22Rv1 (cell line): Measurements from ENCODE around the gene CASP8.
A peak's percentile ranks its signal among the peaks of the same experiment; 100 is the strongest.

Experiments used
- H3K27ac ChIP-seq: fragments of 450-650 bp; 2 replicates; pipeline ENCODE4 v1.5.1; 2017
- ZFX ChIP-seq: fragments of 450-650 bp; IDR thresholded peaks from 2 replicates; pipeline ENCODE4 v1.6.1; 2017; ENCODE audit warnings: antibody characterized with exemption, borderline replicate concordance
- TF ChIP-seq, protein P1 (sequence below): fragments of 450-650 bp; IDR thresholded peaks from 2 replicates; pipeline ENCODE4 v1.5.1; 2017; ENCODE audit warnings: mild to moderate bottlenecking

Gene CASP8

DNA sequence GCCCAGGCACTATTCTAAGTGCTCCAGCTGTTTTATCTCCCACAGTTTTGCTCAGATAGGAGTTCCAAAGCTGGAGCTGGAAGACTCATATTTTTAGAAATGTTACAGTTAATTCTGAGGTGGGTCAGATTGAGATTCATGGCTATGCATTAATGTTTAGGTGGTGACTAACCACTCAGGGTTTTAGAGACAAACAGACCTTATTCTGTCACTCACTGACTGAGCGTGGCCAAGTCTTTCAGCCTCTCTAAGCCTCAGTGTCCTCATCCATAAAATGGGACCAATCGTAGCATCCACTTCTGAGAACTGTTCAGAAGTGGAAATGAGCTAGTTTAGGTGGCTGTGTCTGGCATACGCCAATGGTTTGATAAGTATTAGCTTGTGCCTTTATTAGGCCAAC is 4.3 kb upstream of the CASP8 start:
- TF ChIP-seq, protein P1, sequence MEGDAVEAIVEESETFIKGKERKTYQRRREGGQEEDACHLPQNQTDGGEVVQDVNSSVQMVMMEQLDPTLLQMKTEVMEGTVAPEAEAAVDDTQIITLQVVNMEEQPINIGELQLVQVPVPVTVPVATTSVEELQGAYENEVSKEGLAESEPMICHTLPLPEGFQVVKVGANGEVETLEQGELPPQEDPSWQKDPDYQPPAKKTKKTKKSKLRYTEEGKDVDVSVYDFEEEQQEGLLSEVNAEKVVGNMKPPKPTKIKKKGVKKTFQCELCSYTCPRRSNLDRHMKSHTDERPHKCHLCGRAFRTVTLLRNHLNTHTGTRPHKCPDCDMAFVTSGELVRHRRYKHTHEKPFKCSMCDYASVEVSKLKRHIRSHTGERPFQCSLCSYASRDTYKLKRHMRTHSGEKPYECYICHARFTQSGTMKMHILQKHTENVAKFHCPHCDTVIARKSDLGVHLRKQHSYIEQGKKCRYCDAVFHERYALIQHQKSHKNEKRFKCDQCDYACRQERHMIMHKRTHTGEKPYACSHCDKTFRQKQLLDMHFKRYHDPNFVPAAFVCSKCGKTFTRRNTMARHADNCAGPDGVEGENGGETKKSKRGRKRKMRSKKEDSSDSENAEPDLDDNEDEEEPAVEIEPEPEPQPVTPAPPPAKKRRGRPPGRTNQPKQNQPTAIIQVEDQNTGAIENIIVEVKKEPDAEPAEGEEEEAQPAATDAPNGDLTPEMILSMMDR = no peak
- no peak for TF ChIP-seq ZFX
- no peak overlapping the region for H3K27ac ChIP-seq

DNA sequence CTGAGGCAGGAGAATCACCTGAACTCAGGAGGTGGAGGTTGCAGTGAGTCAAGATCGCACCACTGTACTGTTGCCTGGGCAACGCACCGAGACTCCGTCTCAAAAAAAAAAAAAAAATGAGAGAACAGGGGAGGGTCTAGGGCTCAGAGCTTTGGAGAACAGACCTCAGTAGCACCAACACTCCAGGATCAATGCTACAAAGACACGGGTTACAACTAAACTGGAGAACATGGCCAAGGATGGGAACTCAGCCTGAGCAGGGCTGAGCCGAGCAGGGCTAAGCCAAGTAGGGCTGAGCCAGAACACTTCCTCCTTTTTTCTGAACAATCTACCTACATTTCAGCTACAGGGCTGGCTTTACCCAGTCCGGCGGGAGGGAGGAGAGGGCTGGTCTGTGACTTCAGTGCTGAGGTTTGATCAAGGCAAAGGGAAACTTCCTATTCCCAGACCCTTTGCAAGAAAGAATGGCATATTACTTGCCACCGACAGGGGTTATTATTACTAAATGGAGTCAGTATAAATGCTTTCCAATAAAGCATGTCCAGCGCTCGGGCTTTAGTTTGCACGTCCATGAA is 2.9 kb upstream of the CASP8 start:
- TF ChIP-seq, protein P1 = no peak
- no peak for TF ChIP-seq ZFX
- peak overlapping the region; percentile 53 for H3K27ac ChIP-seq

DNA sequence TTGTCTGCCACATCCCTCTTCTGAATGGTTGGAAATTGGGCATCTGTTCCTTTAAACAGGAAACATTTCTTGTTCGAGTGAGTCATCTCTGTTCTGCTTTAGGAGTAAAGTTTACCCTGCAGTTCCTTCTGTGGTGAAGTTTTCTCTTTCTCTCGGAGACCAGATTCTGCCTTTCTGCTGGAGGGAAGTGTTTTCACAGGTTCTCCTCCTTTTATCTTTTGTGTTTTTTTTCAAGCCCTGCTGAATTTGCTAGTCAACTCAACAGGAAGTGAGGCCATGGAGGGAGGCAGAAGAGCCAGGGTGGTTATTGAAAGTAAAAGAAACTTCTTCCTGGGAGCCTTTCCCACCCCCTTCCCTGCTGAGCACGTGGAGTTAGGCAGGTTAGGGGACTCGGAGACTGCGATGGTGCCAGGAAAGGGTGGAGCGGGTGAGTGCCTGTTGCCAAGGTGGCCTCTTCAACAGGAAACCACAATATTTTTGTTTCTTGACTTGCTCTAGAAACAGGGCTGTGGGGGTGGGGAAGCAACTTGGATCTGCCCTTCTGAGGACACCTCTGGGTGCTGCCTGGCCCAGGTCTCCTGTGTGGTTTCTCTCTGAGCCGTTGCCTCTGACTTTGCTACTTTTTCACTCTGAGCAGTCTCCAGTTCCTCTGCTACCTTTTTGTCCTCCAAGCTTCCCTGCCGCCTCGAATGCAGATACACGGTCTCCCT is 2.2 kb upstream of the CASP8 start:
- H3K27ac ChIP-seq = peak overlapping the region; percentile 53
- TF ChIP-seq, protein P1 = no peak
- TF ChIP-seq ZFX = no peak

DNA sequence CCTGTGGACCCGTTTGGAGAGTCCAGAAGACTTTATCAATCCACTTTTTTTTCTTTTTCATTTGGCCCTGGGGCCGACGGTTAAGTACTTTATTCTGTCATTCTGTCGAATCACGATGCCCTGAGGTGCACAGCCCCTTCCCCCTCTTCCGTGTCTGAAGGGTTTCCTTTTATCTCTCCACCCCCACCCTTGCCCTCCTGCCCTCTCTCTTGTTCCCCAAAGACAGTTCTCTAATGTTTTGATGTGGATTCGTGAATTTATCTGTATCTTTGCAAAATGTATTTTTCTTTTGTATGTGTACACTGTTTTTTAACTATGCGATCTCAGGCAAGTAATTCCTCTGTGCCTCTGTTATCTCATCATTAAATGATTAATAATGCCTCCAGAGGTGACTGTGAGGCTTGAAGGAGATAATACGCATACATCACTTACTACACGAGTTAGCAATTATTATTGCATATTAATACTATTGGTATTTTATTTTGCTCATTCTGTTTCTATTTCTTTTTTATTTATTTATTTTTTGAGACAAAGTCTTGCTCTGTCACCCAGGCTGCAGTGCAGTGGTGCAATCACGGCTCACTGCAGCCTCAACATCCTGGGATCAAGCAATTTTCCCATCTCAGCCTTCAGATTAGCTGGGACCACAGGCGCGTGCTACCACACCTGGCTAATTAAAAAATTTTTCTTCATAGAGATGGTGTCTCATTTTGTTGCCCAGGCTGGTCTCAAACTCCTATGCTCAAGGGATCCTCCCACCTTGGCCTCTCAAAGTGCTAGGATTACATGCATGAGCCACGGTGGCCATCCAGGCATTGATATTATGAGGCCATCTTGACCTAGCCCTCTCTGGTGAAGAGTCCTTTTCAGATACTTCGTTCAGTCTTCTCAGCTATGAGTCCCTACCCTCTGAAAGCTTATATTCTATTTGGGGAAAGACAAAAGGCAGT is 1.4 kb upstream of the CASP8 start:
- TF ChIP-seq, protein P1 = no peak
- TF ChIP-seq ZFX = no peak
- no peak overlapping the region for H3K27ac ChIP-seq

DNA sequence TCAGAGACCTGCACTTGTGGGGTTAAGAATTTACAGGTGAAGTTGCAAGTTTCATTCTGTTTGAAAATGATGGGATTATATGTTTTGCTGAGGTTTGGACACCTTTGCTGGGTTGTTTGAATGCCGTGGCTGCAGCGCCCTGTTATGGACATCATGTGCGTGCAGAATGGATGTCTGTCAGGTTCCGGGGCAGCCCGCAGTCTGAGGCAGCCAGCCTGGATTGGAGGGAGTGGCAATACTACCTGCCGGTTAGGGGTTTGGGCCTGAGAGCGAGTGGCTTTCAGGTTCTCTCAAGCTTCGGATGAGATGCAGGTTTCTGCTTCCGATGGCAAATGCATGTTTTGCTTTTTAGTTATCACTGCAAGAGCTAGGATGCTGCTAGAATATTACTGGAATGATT is 1.1 kb downstream of the CASP8 start:
- TF ChIP-seq, protein P1 = no peak
- no peak for TF ChIP-seq ZFX
- H3K27ac ChIP-seq = no peak overlapping the region

DNA sequence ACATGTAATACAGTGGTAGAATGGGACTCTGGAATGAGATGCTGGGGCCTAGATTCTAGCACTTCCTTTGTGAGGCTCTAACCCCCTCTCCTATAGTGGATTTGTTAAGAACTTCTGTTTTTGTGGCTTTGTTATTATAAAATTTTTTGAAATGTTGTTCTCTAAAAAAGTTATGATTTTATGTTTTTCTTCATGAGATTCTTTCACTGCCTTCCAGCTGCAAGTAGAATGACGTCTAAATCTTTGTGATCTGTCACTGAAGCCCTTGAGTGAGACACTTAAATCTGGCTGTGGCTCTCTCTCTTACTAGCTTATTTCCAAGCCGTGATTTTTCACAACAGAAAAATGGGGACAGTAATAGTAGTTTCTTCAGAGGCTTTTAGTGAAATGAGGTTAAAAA is 1.6 kb downstream of the CASP8 start:
- TF ChIP-seq, protein P1 = no peak
- TF ChIP-seq ZFX = no peak
- H3K27ac ChIP-seq = no peak overlapping the region
